NCI-H82 treated with DMSO at 0.1 percent for 48 hours (cell line): Measurements from ENCODE around the gene USP27X.

Source experiments
- DNase-seq: peaks from one replicate; lab custom pipeline; 2025; ENCODE audit not compliant: unreplicated experiment; lab: John Stamatoyannopoulos, UW

Gene USP27X

GRCh38 chrX:49878834-49879655 lies at the start of gene USP27X:
Gene USP27X (plus strand): TSS chrX:49879484. CDS start chrX:49880308, 824 bp downstream.
- DNase-seq, result peak; percentile 68

- no peak for DNase-seq
Measured at GRCh38 chrX:49838374-49838773, 40.9 kb upstream of the USP27X start.

GRCh38 chrX:49840679-49841078 lies 38.6 kb upstream of the USP27X start:
- DNase-seq, result peak; percentile 21

- DNase-seq, result no peak
Measured at GRCh38 chrX:49842621-49843020, 36.7 kb upstream of the USP27X start.

GRCh38 chrX:49844611-49845010 lies 34.7 kb upstream of the USP27X start:
- no peak for DNase-seq

- DNase-seq, result no peak
Measured at GRCh38 chrX:49845701-49846403, 33.4 kb upstream of the USP27X start.

GRCh38 chrX:49846522-49846921 lies 32.8 kb upstream of the USP27X start:
- DNase-seq, result no peak

GRCh38 chrX:49848275-49848674 lies 31.0 kb upstream of the USP27X start:
- no peak for DNase-seq

- DNase-seq, result no peak
Measured at GRCh38 chrX:49850028-49850427, 29.3 kb upstream of the USP27X start.

GRCh38 chrX:49853661-49854060 lies 25.6 kb upstream of the USP27X start:
- DNase-seq, result no peak

- no peak for DNase-seq
Measured at GRCh38 chrX:49856819-49857218, 22.5 kb upstream of the USP27X start.

GRCh38 chrX:49858341-49858740 lies 20.9 kb upstream of the USP27X start:
- DNase-seq, result no peak

GRCh38 chrX:49859491-49859890 lies 19.8 kb upstream of the USP27X start:
- DNase-seq, result no peak

- DNase-seq, result no peak
Measured at GRCh38 chrX:49860867-49861535, 18.3 kb upstream of the USP27X start.

GRCh38 chrX:49862093-49862492 lies 17.2 kb upstream of the USP27X start:
- DNase-seq, result no peak

GRCh38 chrX:49868739-49869138 lies 10.5 kb upstream of the USP27X start:
- DNase-seq, result no peak

- DNase-seq, result no peak
Measured at GRCh38 chrX:49876750-49877149, 2.5 kb upstream of the USP27X start.

- no peak for DNase-seq
Measured at GRCh38 chrX:49877397-49878101, 1.7 kb upstream of the USP27X start.

- no peak for DNase-seq
Measured at GRCh38 chrX:49878128-49878833, 1.0 kb upstream of the USP27X start.

- no peak for DNase-seq
Measured at GRCh38 chrX:49879656-49880277, 483 bp downstream of the USP27X start.
